Middle frontal gyrus (tissue), 1 donor: Measurements from ENCODE around the gene PRKAR2B.
"Not testable (repeated sequence)": the region's sequence is repeated elsewhere in the genome, so short reads cannot be mapped to it uniquely, and the experiment has no call there.

ENCODE experiments used
- DNase-seq: peaks from one replicate; pipeline ENCODE4 v3.0.0-alpha.2; 2015; ENCODE audit warnings: low spot score; ENCODE audit errors: extremely low spot score

The PRKAR2B gene

GRCh38 chr7:107047902-107048782 lies 3.6 kb downstream of the PRKAR2B start:
- DNase-seq, result no peak

DNA sequence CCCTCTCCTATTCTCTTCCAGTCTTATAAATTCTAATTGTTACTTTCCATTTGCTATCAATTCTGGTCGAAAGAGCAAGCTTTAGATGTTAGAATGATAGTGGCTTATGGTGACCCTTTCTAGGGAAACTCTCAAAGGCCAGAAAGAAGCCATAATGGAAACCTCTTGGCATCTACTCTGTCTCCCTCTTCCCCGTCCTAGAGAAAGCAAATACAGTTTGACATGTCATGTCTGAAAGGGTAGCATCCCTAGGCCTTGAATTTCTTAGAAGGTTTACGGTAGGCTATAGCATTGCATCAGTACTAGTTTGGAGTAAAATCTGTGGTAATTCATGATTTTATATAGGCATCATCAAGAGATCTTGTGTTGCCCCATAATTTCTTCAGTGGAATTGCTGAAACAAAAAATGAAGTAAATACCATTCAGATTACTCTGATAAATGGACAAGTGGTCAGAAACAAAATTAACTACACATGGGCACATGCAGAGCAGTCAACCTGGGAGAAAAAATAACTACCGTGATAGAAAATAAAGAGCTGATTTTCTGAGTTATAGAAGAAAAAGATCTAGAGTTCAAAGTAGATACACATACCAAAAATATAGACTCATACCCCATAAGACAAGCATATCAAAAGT lies 4.4 kb downstream of the PRKAR2B start:
- DNase-seq, result no peak

GRCh38 chr7:107049480-107049879 lies 5.0 kb downstream of the PRKAR2B start:
- DNase-seq, result no peak

GRCh38 chr7:107049971-107050532 lies 5.5 kb downstream of the PRKAR2B start:
- no peak for DNase-seq

GRCh38 chr7:107051376-107051775 lies 6.9 kb downstream of the PRKAR2B start:
- no peak for DNase-seq

GRCh38 chr7:107054965-107055364 lies 10.5 kb downstream of the PRKAR2B start:
- not testable (repeated sequence) for DNase-seq

DNA sequence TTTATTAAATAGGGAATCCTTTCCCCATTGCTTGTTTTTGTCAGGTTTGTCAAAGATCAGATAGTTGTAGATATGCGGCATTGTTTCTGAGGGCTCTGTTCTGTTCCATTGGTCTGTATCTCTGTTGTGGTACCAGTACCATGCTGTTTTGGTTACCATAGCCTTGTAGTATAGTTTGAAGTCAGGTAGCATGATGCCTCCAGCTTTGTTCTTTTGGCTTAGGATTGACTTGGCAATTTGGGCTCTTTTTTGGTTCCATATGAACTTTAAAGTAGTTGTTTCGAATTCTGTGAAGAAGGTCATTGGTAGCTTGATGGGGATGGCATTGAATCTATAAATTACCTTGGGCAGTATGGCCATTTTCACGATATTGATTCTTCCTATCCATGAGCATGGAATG lies 11.6 kb downstream of the PRKAR2B start:
- DNase-seq, result not testable (repeated sequence)

DNA sequence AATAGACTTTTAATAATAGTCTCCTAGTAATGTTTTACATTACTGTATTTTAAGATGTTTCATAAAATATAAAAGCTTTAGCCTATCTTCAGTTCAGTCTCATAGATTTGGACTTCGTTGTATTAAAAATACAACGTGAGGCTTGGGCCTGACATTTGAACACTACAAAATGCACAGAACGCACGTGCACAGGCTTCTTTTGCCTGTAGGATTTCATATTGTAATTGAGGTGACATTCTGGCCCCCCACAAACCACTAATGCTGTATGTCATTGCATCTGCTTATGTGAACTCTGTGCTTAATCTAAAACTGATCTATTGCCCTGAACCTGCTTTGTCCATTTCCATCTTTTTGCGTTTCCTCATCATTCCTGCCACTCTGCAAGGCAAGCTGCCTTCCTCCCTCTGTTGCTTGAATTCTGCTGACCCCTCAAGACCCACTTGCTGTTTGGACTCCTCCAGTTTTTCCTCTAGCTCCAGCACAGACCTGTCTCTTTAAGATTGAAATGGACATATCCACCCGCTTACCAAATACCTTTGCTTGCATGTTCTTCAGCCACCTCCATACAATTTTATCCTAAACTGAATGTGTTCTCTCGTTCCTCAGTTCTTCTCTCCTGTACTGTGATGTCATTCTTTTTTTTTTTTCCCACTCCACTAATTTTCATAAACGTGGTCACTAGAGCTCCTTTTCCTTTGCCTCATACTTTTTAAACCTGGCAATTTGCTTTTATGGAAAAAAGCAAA lies 12.4 kb downstream of the PRKAR2B start:
- DNase-seq, result no peak

GRCh38 chr7:107057474-107057833 lies 12.9 kb downstream of the PRKAR2B start:
- no peak for DNase-seq

- no peak for DNase-seq
Measured at GRCh38 chr7:107059468-107059867, 15.0 kb downstream of the PRKAR2B start.

GRCh38 chr7:107063245-107064120 lies 19.0 kb downstream of the PRKAR2B start:
- DNase-seq, result no peak

GRCh38 chr7:107064255-107064654 lies 19.8 kb downstream of the PRKAR2B start:
- DNase-seq, result no peak

GRCh38 chr7:107065929-107066247 lies 21.4 kb downstream of the PRKAR2B start:
- no peak for DNase-seq

DNA sequence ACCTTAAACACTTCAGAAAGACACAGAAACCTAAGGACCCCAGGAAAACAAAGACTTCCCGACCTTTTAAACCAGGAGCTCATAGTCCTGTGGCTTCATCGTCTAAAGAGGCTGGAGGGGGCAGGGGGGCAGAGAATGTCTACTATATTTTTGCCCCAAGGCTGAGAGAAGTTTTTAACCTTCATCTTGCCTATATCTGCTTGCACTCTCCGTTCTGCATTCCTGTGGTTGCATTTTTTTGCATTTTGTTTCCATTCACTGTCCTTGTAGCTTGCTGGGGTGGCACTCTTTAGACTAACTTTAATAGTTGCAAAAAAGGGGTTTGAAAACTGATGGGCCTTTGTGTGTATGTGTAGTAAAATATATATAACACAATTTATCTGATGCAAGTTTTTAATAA lies 23.7 kb downstream of the PRKAR2B start:
- no peak for DNase-seq

GRCh38 chr7:107069457-107069856 lies 25.0 kb downstream of the PRKAR2B start:
- DNase-seq, result peak; percentile 39

- DNase-seq, result no peak
Measured at GRCh38 chr7:107070710-107071109, 26.2 kb downstream of the PRKAR2B start.

- DNase-seq, result no peak
Measured at GRCh38 chr7:107071129-107071528, 26.6 kb downstream of the PRKAR2B start.

DNA sequence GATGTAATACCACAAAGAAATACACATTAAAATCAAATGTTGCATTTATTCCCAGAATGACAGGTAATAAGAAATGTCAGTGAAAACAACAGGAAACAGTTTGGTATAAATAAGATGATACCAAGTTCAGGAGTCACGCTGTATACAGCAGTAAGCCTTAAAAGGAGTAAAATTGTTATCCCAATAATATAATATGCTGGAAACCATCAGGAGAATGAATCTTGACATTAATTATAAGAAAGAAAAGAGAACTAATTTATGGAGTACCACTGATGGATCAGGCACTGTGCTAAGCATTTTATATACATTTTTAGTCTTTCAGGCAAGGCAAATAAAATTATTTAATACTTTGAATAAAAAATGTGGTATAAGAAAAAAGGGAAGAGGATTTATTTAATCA lies 27.6 kb downstream of the PRKAR2B start:
- DNase-seq, result no peak

DNA sequence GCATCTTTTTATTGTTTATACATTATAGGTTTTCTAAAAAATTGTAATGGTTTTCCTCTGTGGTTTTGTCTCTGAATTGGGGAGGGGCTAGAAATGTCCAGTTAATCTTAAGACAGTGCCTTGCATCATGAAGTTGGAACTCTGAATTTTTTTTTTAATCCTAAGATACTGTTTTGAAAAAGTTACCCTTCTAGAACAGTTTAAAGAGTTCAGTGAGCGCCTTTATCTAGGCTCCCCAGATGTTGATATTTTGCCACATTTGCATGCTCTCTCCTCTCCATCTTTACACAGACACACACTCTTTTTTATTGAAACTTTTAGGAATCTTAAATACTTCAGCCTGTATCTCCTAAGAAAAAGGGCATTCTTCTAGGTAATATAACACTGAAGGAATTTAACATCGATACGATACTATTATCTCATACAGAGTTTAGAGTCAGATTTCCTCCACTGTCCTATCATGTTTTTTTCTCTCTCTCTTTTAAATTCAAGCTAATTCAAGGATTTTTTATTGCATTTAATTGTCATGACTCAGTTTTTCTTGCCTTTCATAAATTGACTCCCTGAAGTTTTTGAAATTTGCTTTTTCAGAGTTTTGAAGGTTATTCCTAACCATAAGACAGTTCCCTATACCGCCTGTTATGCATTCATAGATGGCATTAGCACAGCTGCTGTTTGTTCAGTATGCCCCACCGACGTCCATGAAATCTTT lies 31.5 kb downstream of the PRKAR2B start:
- DNase-seq, result no peak
